ENCODE measurements around the gene LRRC4C.

DNA sequence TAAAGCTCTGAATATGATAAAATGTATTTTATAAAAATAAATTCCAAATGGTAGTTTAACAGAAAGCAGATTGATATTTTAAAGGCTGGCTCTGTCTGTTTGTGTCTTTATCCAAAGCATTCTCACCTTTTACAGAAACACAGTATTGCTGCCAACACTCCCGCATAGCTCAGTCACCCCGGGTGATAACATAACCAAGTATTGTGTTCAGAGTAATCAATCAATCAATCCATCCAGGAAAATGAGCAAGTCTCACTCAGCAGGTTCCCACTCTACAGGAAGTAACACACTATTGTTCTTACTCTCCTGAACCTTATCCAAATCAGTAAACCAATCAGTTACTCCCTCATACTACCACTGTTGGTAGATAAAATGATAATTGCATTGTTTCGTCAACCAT lies 203.4 kb downstream of the LRRC4C start:
- no peak for TF ChIP-seq POLR2A (IDR thresholded peaks at IDR 0.05)
- TF ChIP-seq, protein P1, sequence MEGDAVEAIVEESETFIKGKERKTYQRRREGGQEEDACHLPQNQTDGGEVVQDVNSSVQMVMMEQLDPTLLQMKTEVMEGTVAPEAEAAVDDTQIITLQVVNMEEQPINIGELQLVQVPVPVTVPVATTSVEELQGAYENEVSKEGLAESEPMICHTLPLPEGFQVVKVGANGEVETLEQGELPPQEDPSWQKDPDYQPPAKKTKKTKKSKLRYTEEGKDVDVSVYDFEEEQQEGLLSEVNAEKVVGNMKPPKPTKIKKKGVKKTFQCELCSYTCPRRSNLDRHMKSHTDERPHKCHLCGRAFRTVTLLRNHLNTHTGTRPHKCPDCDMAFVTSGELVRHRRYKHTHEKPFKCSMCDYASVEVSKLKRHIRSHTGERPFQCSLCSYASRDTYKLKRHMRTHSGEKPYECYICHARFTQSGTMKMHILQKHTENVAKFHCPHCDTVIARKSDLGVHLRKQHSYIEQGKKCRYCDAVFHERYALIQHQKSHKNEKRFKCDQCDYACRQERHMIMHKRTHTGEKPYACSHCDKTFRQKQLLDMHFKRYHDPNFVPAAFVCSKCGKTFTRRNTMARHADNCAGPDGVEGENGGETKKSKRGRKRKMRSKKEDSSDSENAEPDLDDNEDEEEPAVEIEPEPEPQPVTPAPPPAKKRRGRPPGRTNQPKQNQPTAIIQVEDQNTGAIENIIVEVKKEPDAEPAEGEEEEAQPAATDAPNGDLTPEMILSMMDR (IDR thresholded peaks at IDR 0.05) = no peak

Measured in heart left ventricle (tissue), 13 donors.